Skeletal muscle cell (primary cell): Measurements from ENCODE around the gene ARID1B.
"Not testable (repeated sequence)": the region's sequence is repeated elsewhere in the genome, so short reads cannot be mapped to it uniquely, and the experiment has no call there.

ENCODE experiments used
- DNase-seq: peaks from one replicate; pipeline ENCODE4 v3.0.0-alpha.2; 2010; ENCODE audit warnings: low read depth
- H3K4me3 ChIP-seq: 2 replicates; pipeline ENCODE4 v1.5.1; 2011; ENCODE audit warnings: low read depth, mild to moderate bottlenecking, control low read depth, low read length, moderate library complexity

ARID1B gene

GRCh38 chr6:157021344-157021992 lies 244.3 kb downstream of the ARID1B start:
- peak overlapping the region; percentile 73 for H3K4me3 ChIP-seq
- DNase-seq: peak; percentile 56

GRCh38 chr6:157021993-157022740 lies 245.0 kb downstream of the ARID1B start:
- DNase-seq: peak; percentile 67
- H3K4me3 ChIP-seq: peak overlapping the region; percentile 73

- no peak for DNase-seq
- H3K4me3 ChIP-seq: no peak overlapping the region
These were observed 246.8 kb downstream of the ARID1B start for GRCh38 chr6:157023958-157024357.

GRCh38 chr6:157024745-157025144 lies 247.6 kb downstream of the ARID1B start:
- DNase-seq: no peak

GRCh38 chr6:157025437-157025836 lies 248.3 kb downstream of the ARID1B start:
- no peak for DNase-seq

More at GRCh38 chr6:157024745-157025144, 247.6 kb downstream of the ARID1B start:
- no peak overlapping the region for H3K4me3 ChIP-seq

GRCh38 chr6:157029980-157030690 lies 253.0 kb downstream of the ARID1B start:
- no peak overlapping the region for H3K4me3 ChIP-seq
- no peak for DNase-seq

More at GRCh38 chr6:157025437-157025836, 248.3 kb downstream of the ARID1B start:
- H3K4me3 ChIP-seq: no peak overlapping the region

- H3K4me3 ChIP-seq: no peak overlapping the region
- DNase-seq: no peak
These were observed 253.6 kb downstream of the ARID1B start for GRCh38 chr6:157030755-157031154.

- no peak overlapping the region for H3K4me3 ChIP-seq
- DNase-seq: no peak
These were observed 255.7 kb downstream of the ARID1B start for GRCh38 chr6:157032923-157033322.

GRCh38 chr6:157033428-157034140 lies 256.4 kb downstream of the ARID1B start:
- no peak for DNase-seq
- H3K4me3 ChIP-seq: peak overlapping the region; percentile 31

GRCh38 chr6:157034436-157035230 lies 257.5 kb downstream of the ARID1B start:
- no peak overlapping the region for H3K4me3 ChIP-seq
- DNase-seq: no peak

GRCh38 chr6:157035546-157035945 lies 258.4 kb downstream of the ARID1B start:
- H3K4me3 ChIP-seq: no peak overlapping the region
- no peak for DNase-seq

- DNase-seq: no peak
These were observed 259.1 kb downstream of the ARID1B start for GRCh38 chr6:157036245-157036711.

GRCh38 chr6:157037165-157037564 lies 260.0 kb downstream of the ARID1B start:
- H3K4me3 ChIP-seq: no peak overlapping the region
- DNase-seq: no peak

More at GRCh38 chr6:157036245-157036711, 259.1 kb downstream of the ARID1B start:
- no peak overlapping the region for H3K4me3 ChIP-seq

- no peak for DNase-seq
- H3K4me3 ChIP-seq: no peak overlapping the region
These were observed 261.4 kb downstream of the ARID1B start for GRCh38 chr6:157038610-157039009.

- not testable (repeated sequence) for H3K4me3 ChIP-seq, DNase-seq
These were observed 262.5 kb downstream of the ARID1B start for GRCh38 chr6:157039639-157040038.

- H3K4me3 ChIP-seq: no peak overlapping the region
- DNase-seq: no peak
These were observed 263.0 kb downstream of the ARID1B start for GRCh38 chr6:157040191-157040590.

GRCh38 chr6:157045831-157046454 lies 268.8 kb downstream of the ARID1B start:
- H3K4me3 ChIP-seq: no peak overlapping the region
- DNase-seq: no peak

GRCh38 chr6:157046776-157047175 lies 269.6 kb downstream of the ARID1B start:
- no peak overlapping the region for H3K4me3 ChIP-seq
- DNase-seq: no peak
